Left hindlimb (tissue), 1 donor: ENCODE measurements around the gene CASTOR1.

ENCODE experiments used
- DNase-seq: peaks from one replicate; pipeline ENCODE4 v3.0.0-alpha.2; 2018

Gene CASTOR1

DNA sequence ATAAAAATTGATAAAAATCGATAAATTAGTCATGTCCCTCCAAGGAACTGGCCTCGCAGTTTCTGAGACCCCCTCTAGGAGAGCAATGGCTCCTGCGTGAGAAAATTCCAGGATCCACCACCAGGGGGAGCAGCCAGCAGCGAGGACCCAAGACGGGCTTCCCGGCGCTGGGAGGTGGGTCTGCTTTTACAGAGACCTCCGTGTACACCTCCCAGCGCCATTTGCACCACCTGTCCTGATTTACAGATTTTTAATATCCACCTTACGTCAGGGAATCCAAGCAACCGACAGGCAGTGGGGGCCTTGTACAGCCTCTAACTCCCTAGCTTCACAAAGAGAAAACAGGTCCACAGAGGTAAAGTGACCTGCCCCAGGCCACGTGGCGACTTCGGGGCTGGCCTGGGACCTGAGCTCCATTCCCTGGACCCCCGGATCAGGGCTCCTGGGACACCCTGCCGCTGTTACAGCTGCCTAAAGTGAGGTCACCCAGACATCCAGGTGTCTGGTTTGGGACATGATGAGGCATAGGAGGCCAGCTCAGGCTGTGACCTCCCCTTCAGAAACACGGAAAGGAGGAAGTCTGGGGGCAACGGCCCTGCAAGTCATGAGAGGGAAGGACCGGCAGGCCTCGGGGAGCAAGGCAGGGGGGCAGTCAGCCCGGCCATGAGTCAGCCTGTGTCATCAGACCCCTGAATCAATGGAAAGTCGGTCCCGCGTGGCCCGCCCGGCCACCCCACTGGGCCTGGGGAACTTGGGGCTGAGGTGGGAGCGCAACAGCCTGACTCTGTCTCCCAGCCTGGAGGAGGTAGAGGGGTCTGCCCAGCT lies 26.2 kb downstream of the CASTOR1 start:
- DNase-seq = peak; percentile 79

DNA sequence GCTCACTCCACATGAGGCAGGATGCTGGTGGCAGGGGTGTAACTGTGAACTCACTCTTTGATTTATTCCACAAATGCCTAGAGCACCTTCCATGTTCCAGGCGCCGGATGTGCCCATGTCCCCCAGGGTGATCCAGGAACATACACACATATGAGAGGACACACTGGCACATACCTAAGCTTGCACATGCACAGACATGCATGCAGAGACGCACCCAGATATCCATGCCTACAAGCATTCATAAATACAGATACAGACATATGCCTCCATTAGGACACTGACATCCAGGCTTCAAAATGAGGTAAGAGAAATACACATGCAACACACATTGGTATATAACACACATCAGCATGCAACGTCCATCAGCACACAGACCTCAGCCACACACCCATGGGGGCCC lies 27.2 kb downstream of the CASTOR1 start:
- DNase-seq = no peak

DNA sequence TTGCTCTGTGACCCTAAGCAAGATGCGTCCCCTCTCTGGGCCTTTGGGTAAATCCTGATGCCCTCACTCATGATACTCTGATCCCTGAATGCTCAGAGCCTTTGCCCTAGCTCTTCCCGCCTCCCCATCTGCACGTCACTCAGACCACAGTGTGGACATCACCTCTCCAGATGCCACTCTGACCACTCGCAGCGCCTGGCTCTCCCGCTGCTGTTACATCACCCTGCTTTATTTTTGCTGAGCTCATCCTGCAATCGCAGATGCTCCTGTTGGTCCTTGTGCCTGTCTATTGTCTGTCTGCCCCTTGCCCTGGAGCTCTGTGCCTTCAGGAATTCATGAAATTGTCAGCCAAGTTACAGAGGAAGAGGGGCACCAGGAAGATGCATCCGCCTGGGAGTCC lies 28.2 kb downstream of the CASTOR1 start:
- DNase-seq = no peak

DNA sequence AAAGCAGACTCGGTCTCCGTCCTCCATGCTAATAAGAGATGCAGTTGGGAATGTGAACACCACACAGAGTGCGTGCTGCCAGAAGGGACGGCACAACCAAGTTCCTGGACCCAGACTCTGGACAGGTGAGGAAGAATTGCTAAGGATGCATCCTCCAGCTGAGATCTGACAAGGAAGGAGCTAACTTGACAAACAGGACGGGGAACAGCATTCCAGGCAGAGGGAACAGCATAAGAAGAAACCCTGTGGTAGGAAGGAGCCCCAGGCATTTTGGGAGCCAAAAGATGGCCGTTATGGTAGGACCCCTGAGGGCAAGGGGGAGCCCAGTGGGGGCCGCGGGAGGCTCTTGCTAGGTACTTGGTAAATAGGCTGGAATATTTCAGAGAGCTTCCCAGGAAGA lies 28.6 kb downstream of the CASTOR1 start:
- no peak for DNase-seq

DNA sequence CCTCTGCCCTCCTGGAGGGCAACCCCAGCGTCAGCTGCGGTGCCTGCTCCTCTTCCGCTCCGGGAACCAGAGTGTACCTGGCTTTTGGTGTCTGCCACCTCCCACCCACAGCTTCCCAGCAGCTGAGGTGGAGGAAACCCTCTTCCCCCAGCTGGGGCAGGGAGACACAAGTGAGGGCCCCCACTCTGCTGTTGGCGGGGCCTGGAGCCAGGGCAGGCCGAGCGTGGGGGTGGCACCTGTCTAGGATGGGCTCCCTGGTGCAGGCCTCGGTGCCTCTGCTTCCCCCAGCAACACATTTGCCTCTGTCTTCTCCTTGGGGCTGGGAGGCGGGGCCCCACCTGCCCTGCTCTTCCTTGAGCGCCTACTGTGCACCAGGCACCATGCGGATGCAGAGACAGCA lies 29.0 kb downstream of the CASTOR1 start:
- no peak for DNase-seq

DNA sequence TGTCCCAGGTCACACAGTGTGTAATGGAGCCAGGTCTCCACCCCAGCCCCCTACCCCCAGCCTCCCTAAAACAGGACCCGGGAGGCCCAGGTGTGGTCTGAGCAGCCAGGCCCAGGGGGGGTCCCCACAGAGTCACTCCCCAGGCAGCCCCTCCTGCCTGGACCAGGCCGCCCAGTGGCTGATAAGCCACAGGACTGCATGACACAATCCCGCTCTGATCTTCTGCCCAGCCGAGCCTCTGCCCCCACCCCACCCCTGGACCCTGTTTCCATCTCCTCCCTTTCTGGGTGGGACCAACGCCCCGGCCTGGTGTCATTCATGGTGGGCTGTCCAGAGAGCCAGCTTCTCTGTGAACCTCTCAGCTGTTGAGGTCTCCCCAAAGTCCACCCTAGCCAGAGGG lies 35.0 kb downstream of the CASTOR1 start:
- no peak for DNase-seq

DNA sequence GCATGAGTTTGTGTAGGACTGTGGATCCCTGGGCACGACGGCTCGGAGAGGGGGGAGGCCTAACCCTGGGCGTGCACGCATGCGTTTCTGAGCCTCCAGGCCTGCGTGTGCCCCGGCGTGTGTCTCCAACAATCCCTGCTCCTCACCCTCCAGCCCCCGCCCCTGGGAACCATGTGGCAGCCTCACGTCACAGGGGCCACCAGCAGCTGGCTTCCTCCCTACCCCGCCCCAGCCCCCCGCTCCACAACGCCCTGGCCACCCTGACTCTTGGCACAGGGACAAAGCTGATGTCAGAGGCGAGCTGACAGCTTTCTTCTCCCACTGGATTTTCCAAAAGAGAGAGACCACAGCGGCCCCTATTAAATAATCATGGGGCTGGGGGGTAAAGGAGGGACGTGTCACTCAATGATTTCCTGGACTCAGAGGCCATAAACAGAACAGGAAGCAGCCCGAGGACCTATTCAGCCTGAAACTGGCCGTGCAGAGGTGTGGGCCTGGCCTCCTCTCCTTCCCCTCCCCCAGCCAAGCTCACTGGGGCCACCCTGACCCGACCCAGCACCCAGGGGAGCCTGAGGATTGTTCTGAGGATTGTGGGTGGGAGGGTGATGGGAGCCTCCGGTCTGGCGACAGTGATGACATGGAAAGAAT lies 36.0 kb downstream of the CASTOR1 start:
- DNase-seq = peak; percentile 85

DNA sequence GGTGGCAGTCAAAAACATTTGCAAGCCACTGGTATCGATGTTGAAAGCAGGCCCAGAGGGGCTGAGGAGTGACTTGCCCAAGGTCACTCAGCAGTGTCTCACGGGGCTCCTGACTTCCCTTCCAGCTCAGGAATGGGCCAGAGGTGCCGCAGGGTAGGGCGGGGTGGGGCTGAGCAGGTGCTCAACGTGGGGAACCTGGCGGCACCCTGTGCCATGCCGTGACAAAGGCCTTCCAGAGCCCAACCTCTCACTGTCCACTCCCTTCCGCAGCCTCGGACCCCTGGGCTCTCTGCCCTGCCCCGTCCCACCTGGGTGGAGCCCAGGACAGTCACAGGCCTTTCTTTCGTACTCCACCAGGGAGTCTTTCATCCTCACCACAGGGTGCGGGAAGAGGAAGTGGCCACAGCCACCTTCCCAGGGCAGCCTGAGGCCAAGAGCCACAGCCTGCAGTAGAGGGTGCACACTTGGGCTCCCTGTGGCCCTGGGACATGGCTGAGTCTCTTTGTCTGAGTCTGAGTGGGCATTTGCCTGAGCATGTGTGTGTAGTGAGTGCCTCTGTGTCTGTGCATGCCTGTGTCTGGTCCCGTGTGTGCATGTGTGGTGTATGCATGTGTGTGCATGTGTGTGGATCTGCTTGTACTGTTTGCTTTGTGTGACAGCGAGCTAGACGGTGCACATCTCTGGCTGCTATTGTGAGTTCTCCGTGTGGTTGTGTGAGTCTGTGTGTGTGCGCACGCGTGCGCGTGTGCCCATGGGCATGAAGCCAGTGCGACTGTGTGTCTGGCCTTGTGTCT lies 36.7 kb downstream of the CASTOR1 start:
- no peak for DNase-seq

DNA sequence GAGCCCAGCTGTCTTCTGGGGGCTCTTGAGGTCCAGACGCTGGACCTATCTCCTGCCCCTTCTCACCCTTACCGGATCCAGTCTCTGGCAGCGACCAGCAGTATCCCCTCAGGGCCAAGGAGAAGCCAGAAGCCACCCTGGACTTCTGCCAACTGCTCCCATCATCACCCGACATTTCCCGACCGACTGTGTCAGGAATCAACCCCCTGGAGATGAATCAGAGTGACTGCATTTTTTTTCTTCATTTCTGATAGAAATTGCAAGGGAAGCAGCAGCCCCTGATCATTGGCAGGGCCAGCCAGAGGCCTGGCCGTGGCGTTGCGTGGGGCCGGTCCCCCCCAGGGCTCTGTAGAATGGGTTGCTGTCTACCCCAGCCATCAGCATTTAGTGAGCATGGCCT lies 37.6 kb downstream of the CASTOR1 start:
- DNase-seq = peak; percentile 40

DNA sequence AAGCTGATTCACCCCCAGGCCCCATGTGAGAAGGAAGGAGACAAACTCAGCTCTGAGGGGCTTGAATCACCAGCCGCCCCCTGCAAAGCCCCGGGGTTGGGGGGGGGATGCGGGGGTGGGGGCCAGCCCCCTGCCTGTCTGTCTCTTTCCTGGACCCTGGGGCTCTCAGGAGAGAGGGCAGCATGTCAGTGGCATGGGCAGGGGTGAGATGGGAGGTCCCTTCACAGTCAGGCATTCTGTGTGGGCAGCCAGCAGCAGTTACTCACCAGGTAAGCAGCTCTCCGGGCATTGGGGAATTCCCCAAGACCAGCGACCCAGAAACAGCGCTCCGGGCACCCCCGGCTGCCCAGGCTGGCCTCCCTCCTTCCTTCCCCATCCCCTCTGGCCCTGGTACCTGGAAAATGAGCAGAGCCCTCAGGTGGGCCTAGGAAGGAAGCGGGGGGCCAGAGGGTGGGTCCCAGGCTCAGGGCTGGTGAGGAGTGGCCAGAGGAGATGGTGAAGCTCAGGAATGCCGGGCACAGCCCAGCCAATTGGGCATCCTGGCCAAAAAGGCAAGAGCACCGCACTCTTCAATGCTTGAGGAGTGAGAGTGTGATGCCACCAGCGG lies 38.5 kb downstream of the CASTOR1 start:
- no peak for DNase-seq

DNA sequence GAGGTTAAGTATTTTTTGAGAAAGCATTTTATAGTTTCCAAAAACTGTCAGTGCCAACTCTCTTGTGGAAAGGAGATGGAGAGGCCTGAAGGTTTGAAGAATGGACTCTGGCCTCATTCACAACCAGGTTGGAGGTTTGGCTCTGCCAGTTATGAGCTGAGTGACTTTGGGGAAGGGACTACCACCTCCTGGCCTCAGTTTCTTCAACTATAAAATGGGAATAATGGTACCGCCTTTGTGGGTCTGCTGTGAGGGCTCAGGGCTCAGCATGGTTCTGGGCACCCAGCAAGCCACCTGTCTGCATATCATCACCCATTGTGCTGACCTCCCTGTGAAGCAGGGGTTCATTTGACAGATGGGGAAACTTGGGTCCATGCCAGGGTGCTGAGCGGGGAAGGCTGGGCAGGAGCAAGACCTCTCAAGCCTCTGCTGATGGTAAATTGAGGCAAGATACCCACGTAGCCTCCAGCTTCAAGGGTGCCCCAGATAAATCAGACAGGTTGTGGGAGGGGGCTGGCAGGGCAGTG lies 39.2 kb downstream of the CASTOR1 start:
- DNase-seq = no peak

DNA sequence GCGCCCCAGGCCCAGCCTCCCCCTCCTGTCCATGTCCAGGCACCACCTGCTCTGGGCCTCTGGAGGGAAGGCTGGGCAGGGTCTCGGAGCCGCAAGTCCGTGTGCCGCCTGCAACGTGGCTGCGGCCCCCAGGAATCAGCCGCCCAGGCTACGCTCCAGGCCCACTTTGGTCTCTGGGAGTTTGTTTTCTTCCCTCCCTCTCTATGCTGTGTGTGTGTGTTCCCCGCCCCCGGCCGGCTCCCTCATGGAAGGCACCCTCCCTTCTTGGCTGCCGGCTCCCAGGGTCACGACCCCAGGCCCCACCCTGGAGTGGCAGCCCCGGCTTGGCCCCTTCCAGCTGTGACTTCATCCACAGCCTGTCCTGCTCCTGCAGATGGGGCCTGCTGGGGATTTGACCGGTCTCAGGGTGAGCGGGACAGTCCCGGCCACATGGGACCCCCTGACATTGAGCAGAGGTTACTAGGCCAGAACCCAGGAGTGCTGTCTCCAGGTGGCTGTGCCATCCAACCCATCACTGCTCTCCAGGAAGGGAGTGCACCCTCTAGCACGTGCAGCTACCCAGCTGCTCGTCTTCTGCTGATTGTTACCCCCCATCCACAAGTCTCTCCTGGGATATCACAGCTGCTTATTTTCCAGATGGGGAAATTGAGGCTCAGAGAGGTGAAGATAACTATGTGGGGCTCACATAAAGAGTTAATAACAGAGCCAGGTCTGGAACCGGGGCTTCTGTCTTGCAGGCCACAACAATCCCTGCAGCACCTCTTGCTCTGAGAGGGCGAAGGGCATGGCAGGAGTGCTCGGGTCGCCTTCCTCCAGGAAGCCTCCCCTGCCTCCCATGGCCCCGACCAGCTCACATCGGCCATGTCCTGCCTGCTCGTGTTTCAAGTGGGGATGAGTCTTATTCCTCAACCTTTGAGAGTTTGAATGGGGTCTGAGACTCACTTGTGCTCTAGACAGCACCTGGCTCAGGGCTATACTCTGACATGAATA lies 40.0 kb downstream of the CASTOR1 start:
- DNase-seq = peak; percentile 71

DNA sequence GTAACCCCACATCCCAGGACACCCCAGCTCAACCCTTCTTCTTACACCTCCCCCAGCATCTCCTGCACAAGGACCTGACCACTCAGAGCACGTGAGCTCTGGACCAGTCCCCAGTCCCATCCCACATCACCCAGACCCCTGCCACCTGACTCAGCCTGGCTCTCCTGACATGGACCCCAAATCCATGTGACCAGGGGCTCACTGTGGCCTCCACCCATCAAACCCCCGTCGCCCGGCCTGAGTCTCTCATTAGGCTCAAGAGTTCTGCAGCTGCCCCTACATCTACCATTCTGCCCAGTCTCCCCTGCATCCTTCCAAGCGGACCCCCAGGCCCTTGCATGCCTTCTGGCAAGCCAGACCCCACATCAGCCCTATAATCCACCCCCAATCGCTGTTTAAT lies 40.8 kb downstream of the CASTOR1 start:
- DNase-seq = no peak

DNA sequence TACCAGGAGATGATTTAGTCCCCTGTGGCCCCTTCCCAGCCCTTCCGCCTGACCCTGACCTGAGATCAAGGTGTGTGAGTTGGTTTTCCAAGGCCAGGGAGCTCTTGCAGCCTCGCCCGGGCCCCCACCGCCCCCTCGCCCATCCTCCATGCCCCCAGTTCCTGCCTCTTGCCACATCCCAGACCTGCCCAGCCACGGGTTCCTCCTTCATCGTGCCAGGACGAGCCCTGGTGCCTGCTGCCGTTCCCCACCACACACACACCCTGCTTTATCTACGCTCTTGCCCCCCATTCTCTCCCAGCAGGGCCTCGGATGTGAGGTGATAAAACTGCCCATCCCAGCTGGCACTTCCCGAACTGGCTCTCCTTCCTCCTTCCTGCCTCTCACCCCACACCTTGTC lies 41.3 kb downstream of the CASTOR1 start:
- DNase-seq = no peak

DNA sequence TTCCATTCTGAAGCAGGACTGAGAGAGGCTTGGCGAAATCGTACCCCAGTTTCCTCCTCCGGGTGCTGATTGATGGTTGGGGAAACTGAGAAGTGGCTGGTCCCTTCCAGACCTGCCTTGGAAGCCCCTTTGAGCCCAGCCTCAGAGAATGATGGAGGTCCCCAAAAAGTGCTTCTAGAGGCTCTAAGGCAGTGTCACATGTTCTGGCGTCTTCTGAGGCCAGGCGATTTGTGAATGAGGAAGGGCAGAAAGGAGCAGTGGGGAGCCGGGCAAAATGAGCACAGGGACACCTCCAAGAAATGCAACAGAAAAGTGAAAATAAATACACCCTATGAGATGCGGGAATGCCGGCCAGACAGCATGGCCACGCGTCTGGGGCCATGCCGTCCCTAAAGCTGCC lies 41.7 kb downstream of the CASTOR1 start:
- no peak for DNase-seq

DNA sequence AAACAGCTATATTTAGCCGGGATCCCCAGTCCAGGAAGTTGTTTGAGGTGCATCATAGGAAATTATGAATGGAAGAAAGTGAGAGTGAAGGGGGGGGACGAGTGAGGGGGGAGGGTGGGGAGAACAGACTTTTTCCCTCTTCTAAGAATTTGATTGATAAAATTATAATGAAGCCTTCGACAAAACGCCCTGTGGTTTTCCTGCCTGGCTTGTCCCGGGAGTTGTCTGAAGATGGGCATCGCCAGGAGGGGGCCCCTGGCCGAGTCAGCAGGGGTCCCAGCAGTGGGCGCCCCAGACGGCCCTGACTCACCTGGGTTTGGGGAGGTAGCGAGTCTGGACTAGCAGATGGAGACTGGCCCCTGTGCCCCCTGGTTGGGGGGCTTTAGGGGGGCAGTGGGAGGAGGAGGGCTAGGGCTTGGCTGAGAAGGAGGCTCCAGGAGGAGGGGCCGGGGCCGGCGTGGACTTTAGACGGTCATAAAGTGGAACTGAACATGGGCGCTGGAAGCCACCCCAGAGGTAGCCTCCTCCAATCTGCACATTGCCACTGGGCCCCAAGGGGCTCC lies 42.4 kb downstream of the CASTOR1 start:
- no peak for DNase-seq

DNA sequence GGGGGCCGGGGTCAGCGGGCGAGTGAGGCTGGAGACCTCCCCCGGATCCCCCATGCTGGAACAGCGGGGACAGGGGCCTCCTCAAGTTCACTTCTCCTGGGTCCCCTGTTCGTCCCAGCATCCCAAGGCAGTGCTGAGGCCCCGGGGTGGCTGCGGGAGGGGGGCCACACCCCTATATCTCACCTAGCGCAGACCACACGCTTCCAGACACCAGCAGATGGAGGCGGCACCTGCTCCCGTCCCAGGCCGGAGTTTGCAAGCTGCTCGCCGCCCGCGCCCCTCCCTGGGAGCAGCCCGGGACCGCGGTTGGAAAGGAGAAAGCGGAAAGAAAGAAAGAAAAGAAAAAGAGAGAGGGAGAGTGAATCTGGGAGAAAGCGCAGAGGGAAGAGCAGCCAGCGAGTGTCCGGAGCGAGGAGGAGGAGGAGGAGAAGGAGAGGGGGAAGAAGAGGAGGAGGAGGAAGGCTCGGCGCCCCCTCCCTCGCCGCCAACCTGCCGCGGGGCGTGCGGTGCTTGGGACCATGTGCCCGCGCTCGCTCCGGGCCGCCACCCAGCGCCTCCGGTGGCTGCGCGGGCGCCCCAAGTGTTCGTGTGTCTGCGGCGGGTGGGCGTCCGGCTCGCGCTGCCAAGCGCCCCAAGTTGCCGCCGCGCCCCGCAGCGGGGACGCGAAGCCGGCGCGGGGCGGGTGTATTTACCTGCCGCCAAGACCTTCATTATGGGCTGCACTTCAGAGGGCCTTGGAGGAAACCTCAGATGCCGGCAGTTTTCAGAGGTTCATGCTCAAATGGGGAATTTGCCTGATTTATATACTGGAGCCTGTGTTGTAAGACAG lies 43.1 kb downstream of the CASTOR1 start, which contains the start of gene LIF:
TSS of gene LIF (minus strand) at position 775 of the 829 bp plus-strand sequence. CDS start at position 711, 64 bp downstream.
- DNase-seq = no peak

DNA sequence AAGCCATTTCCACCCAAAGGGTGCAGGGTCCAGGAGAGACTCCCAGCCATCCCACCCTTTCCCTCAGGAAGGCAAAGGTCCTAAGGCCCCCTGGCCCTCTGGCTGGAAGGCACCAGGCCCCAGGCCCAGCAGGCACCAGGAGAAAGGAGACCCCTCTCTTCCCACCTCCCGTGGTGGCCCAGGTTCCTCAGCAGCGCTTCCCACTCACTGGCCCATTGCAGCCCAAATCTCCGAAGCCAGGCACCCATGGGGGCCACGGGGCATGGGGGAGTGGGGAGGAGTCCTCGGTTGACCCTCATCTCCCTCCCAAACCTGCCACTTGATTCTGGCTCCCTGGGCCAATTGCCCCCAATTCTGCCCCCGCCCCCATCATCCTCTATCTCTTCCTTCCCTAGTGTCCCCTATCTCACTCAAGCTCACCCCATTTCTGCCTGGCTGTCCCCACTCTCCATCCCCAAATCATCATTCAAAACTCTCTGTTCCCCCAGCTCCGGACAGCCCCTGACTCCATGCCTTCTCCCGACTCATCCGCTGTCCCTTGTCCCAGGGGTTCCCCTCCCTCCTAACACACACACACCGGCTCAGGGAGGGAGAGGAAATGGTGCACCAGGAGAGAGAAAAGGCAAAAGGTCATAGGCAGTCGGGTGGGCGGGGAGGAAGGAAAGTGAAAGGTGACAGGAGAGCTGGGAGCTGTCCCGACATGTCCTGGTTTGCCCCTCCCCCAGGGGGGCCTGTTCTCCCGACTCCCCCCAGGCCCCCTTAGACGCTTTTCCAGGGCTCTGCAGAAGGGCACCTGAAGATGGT lies 43.9 kb downstream of the CASTOR1 start:
- peak; percentile 18 for DNase-seq

DNA sequence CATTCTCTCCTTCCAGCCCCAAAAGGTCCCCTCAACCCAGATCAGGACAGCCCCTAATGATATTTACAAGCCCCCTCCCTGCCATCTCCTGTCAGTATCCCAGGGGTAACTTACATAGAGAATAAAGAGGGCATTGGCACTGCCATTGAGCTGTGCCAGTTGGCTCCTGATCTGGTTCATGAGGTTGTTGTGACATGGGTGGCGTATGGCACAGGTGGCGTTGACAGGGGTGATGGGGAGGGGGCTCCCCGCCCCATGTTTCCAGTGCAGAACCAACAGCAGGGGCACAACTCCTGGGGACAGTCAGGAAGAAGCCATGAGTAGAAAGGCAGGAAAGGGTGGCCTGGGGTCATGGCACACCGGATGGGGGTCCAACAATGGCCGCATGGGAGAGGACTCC lies 44.7 kb downstream of the CASTOR1 start:
- no peak for DNase-seq
